SK-N-SH (cell line): ENCODE results near the gene ASTN2. TPM values are rescaled to one million over a fixed set of nuclear protein-coding genes. Genes with fewer than 3 reads are reported as not detected.

Experiments used
- CTCF ChIA-PET: fragments of 300-600, 350-600 bp; formaldehyde crosslinking; extraction: SDS; loops from one replicate; lab custom pipeline; 2021; lab: Yijun Ruan, JAX
- POLR2A ChIA-PET: fragments of 350-600 bp; sonication (Branson Sonifier 250); formaldehyde crosslinking; extraction: SDS; loops from one replicate; lab custom pipeline; 2020; ENCODE audit warnings: antibody characterized with exemption, inconsistent platforms; lab: Yijun Ruan, JAX
- DNase-seq: peaks from one replicate; pipeline ENCODE4 v3.0.0; 2012
- H2AFZ ChIP-seq: fragments of 200-600 bp; sonication (generic); 2 replicates; pipeline ENCODE4 v1.8.1; 2016; ENCODE audit warnings: antibody characterized with exemption, mild to moderate bottlenecking, low read depth
- H3F3A ChIP-seq: fragments of 200-600 bp; sonication (generic); replicated peaks from 2 replicates; pipeline ENCODE3; 2016; ENCODE audit warnings: antibody characterized with exemption, mild to moderate bottlenecking; ENCODE audit not compliant: insufficient read depth
- H3K27ac ChIP-seq, 2 experiments: fragments of 200-500 bp in 1 of 2; fragments of 200-600 bp in 1 of 2; sonication (Bioruptor generic) in 1 of 2; sonication (generic), shearing (Covaris generic) in 1 of 2; 2 replicates each; pipeline versions ENCODE4 v1.5.1 to v1.6.1; 2014 to 2016; ENCODE audit warnings: low read depth in 2 of 2, inconsistent platforms in 1 of 2, low read length in 1 of 2, mild to moderate bottlenecking in 1 of 2, mixed read lengths in 1 of 2
- H3K27me3 ChIP-seq: fragments of 200-600 bp; sonication (generic), shearing (Covaris generic); 2 replicates; pipeline ENCODE4 v1.6.1; 2016; ENCODE audit warnings: mixed run types; ENCODE audit not compliant: insufficient read depth
- H3K36me3 ChIP-seq, 2 experiments: fragments of 200-500 bp in 1 of 2; fragments of 200-600 bp in 1 of 2; sonication (Bioruptor generic) in 1 of 2; sonication (generic) in 1 of 2; replicated peaks in 1 of 2; 2 replicates each; pipeline versions ENCODE3 to v1.5.1; 2014 to 2016; ENCODE audit warnings: low read length in 1 of 2, mild to moderate bottlenecking in 1 of 2; ENCODE audit not compliant: insufficient read depth in 2 of 2, control insufficient read depth in 1 of 2
- H3K4me1 ChIP-seq, 2 experiments: fragments of 200-500 bp in 1 of 2; fragments of 200-600 bp in 1 of 2; sonication (Bioruptor generic) in 1 of 2; sonication (generic), shearing (Covaris generic) in 1 of 2; 2 replicates each; pipeline versions ENCODE4 v1.5.1 to v1.6.1; 2014 to 2016; ENCODE audit warnings: low read depth in 1 of 2, low read length in 1 of 2, mixed run types in 1 of 2; ENCODE audit not compliant: insufficient read depth in 2 of 2, control insufficient read depth in 1 of 2
- H3K4me2 ChIP-seq: fragments of 200-600 bp; sonication (generic), shearing (Covaris generic); 2 replicates; pipeline ENCODE4 v1.6.1; 2017; ENCODE audit warnings: mixed run types
- H3K4me3 ChIP-seq, 2 experiments: fragments of 200-500 bp in 1 of 2; fragments of 200-600 bp in 1 of 2; sonication (Bioruptor generic) in 1 of 2; sonication (generic), shearing (Covaris generic) in 1 of 2; 2 replicates each; pipeline versions ENCODE4 v1.5.1 to v1.8.1; 2014 to 2016; ENCODE audit warnings: low read depth in 2 of 2, inconsistent platforms in 1 of 2, low read length in 1 of 2, mild to moderate bottlenecking in 1 of 2, mixed read lengths in 1 of 2, moderate library complexity in 1 of 2
- H3K79me2 ChIP-seq: fragments of 200-600 bp; sonication (generic); 2 replicates; pipeline ENCODE4 v1.8.1; 2017; ENCODE audit warnings: mild to moderate bottlenecking; ENCODE audit not compliant: insufficient read depth
- H3K9ac ChIP-seq: fragments of 200-600 bp; sonication (generic); 2 replicates; pipeline ENCODE4 v1.6.1; 2017; ENCODE audit warnings: mixed run types
- H3K9me2 ChIP-seq: fragments of 200-600 bp; sonication (generic); 2 replicates; pipeline ENCODE4 v1.6.1; 2017; ENCODE audit warnings: mixed run types
- H3K9me3 ChIP-seq: fragments of 200-600 bp; sonication (generic); 2 replicates; pipeline ENCODE4 v1.6.1; 2017; ENCODE audit warnings: mixed run types, mild to moderate bottlenecking, moderate library complexity
- H4K20me1 ChIP-seq: fragments of 200-600 bp; sonication (generic); 2 replicates; pipeline ENCODE4 v1.6.1; 2017; ENCODE audit warnings: mild to moderate bottlenecking, mixed run types; ENCODE audit not compliant: insufficient read depth
- CHD2 ChIP-seq: fragments of 150-350 bp; IDR thresholded peaks from 2 replicates; pipeline ENCODE4 v1.6.1; 2018; ENCODE audit warnings: low read length; ENCODE audit not compliant: partially characterized antibody
- EZH2phosphoT487 ChIP-seq: fragments of 200-600 bp; sonication (generic); IDR thresholded peaks from 2 replicates; pipeline ENCODE4 v1.6.1; 2017; ENCODE audit warnings: low read depth, mixed run types, mild to moderate bottlenecking, antibody characterized with exemption, moderate library complexity, borderline replicate concordance
- FOXM1 ChIP-seq: IDR thresholded peaks from 2 replicates; pipeline ENCODE4 v1.4.0; 2012; ENCODE audit warnings: low read depth, mild to moderate bottlenecking
- GABPA ChIP-seq: IDR thresholded peaks from 2 replicates; pipeline ENCODE4 v1.4.0; 2012; ENCODE audit warnings: low read depth, mild to moderate bottlenecking
- MEF2A ChIP-seq: IDR thresholded peaks from 2 replicates; pipeline ENCODE4 v1.4.0; 2012; ENCODE audit warnings: low read depth, borderline replicate concordance
- NFIC ChIP-seq: IDR thresholded peaks from 2 replicates; pipeline ENCODE4 v1.4.0; 2012; ENCODE audit warnings: borderline replicate concordance
- NRF1 ChIP-seq: IDR thresholded peaks from 2 replicates; pipeline ENCODE4 v1.6.1; 2012; ENCODE audit warnings: low read depth, mild to moderate bottlenecking, low read length
- POLR2AphosphoS5 ChIP-seq: IDR thresholded peaks from 2 replicates; pipeline ENCODE4 v1.6.1; 2012; ENCODE audit warnings: low read depth, low read length
- RFX5 ChIP-seq: IDR thresholded peaks from 2 replicates; pipeline ENCODE4 v1.6.1; 2012; ENCODE audit warnings: mild to moderate bottlenecking, improper control_type of control experiment, low read length
- SMC3 ChIP-seq: IDR thresholded peaks from 2 replicates; pipeline ENCODE4 v1.6.1; 2012; ENCODE audit warnings: low read depth, low read length, improper control_type of control experiment
- TAF1 ChIP-seq: IDR thresholded peaks from 2 replicates; pipeline ENCODE4 v1.6.1; 2012; ENCODE audit warnings: low read depth, mild to moderate bottlenecking, low read length, moderate library complexity, borderline replicate concordance
- TCF12 ChIP-seq: IDR thresholded peaks from 2 replicates; pipeline ENCODE4 v1.4.0; 2012
- TEAD4 ChIP-seq: IDR thresholded peaks from 2 replicates; pipeline ENCODE4 v1.4.0; 2012; ENCODE audit warnings: mild to moderate bottlenecking, borderline replicate concordance; ENCODE audit not compliant: insufficient read depth
- YY1 ChIP-seq: IDR thresholded peaks from 2 replicates; pipeline ENCODE4 v1.4.0; 2012; ENCODE audit warnings: low read depth, mild to moderate bottlenecking
- WGBS: methylation state at CpG from one replicate; pipeline ENCODE4 v1.1.6; 2017; ENCODE audit warnings: low lambda C conversion rate; 5-methylcytosine and 5-hydroxymethylcytosine counted together
- polyA plus RNA-seq, 3 experiments: library from polyadenylated mRNA; depleted of rRNA; stranded (reverse); fragments of >200 nt; gene quantifications; 2 replicates each; pipeline ENCODE4 v1.2.3, GENCODE V29; 2012
- TF ChIP-seq, protein P1 (sequence below): IDR thresholded peaks from 2 replicates; pipeline ENCODE4 v1.4.0; 2012; ENCODE audit warnings: low read depth
- TF ChIP-seq, protein P2 (sequence below): IDR thresholded peaks from 2 replicates; pipeline ENCODE4; 2012
- TF ChIP-seq, protein P3 (sequence below): IDR thresholded peaks from 2 replicates; pipeline ENCODE4 v1.6.1; 2012; ENCODE audit warnings: mild to moderate bottlenecking, low read depth, low read length, moderate library complexity
- TF ChIP-seq, protein P4 (sequence below): fragments of 150-350 bp; IDR thresholded peaks from 2 replicates; pipeline ENCODE4 v1.6.1; 2016; ENCODE audit warnings: mild to moderate bottlenecking, low read depth, low read length
- TF ChIP-seq, protein P5 (sequence below): fragments of 150-350 bp; IDR thresholded peaks from 2 replicates; pipeline ENCODE4 v1.6.1; 2017; ENCODE audit warnings: antibody characterized with exemption, low read length, low read depth, borderline replicate concordance
- TF ChIP-seq, protein P6 (sequence below): IDR thresholded peaks from 2 replicates; pipeline ENCODE4 v1.4.0; 2012; ENCODE audit warnings: low read depth, borderline replicate concordance

ASTN2 gene
- polyA plus RNA-seq, 1 of the 3 experiments (the other 2 are of a cell fraction): 6.6 TPM

DNA sequence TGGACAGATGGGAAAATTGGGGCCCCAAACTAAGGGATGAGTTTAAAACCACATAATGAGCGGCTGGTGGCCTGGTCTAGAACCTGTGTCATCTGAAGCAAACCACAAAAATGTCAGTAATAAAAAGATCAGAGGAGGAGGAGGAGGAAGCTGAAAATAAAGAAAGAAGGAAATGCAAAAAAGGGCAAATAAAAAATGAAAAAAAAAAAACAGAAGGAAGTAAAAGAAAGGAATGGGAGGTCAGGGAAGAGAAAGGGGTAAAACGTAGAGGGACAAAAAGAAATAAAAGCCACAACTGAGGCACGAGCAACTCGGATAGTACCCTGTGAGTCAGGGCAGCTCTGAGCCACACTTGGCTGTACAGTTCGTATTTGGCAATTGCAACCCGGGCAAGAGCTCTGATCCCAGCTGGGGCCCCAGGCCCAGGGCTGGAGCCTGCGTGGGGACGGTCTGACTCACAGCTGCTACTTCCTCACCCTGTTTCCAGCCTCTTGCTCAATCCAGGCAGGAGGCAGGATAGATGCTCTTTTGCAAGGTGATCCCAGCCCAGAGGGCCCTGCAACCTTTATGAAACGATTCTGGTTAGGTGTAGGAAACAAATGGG is 865.7 kb downstream of the ASTN2 start (continued):
- TF ChIP-seq TEAD4: no peak
- TF ChIP-seq, protein P1, sequence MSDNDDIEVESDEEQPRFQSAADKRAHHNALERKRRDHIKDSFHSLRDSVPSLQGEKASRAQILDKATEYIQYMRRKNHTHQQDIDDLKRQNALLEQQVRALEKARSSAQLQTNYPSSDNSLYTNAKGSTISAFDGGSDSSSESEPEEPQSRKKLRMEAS: 0 out of 2 replicates have a peak, but pooled peaks have one; percentile 39
- TF ChIP-seq NRF1: peak; percentile 31; the same call in 1 of the 2 replicates
- no peak for TF ChIP-seq FOXM1
- peak; percentile 67 for TF ChIP-seq TCF12
- TF ChIP-seq TAF1: no peak
- no peak for TF ChIP-seq RFX5
- peak; percentile 57 for TF ChIP-seq NFIC
- TF ChIP-seq, protein P2, sequence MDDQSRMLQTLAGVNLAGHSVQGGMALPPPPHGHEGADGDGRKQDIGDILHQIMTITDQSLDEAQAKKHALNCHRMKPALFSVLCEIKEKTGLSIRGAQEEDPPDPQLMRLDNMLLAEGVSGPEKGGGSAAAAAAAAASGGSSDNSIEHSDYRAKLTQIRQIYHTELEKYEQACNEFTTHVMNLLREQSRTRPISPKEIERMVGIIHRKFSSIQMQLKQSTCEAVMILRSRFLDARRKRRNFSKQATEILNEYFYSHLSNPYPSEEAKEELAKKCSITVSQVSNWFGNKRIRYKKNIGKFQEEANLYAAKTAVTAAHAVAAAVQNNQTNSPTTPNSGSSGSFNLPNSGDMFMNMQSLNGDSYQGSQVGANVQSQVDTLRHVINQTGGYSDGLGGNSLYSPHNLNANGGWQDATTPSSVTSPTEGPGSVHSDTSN: peak; percentile 58; the same call in 1 of the 2 replicates
- no peak for TF ChIP-seq YY1

DNA sequence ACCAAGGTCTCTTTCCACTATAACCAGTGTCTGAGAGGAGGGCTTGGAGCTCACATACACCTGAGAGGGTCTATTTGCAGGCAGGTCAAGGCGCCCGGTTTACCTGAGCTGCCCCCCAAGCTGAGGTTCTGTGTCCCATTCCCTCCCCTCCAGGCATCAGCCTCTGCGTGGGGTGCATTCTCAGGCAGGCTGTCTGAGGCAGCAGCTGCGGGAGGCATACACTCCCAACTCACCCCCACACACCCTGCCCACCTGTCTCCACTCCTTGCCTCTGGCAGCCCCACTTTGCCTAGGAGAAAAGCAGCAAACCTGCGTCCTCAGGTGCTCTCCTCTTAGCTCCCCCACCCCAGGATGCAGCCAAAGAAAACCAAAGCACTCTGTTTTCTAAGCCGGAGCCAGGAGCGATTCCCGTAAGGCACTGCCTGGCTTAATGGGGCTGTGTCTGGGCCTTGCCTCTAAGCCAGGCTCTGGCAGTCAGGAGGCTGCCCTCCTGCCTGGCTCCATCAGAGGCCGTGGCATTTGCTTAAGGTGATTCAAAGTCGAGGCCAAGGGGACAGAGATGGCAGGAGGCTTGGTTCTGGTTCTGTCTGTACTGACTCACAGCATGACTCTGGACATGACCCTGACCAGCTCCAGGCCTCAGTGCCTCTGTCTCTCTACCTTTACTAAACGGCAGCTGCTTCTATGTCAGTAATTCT is 867.0 kb downstream of the ASTN2 start:
- H3K79me2 ChIP-seq: no peaks in the 10 kb centered on the region
- H3K36me3 ChIP-seq: no peaks in the 10 kb centered on the region
- POLR2A ChIA-PET: no interaction called here
- H3K4me2 ChIP-seq: no peak overlapping the region
- 51% methylated on average over 5 of the region's 11 CpGs for whole genome bisulfite sequencing
- no peaks in the 10 kb centered on the region for H3K9me3 ChIP-seq
- H4K20me1 ChIP-seq: no peaks in the 10 kb centered on the region
- H2AFZ ChIP-seq: no peak overlapping the region
- peaks cover 9 to 16% of the 10 kb centered on the region in 2 experiments; a peak in 3 of 4 replicates for H3K4me1 ChIP-seq
- H3K27ac ChIP-seq: no peak overlapping the region; a peak in 1 of 4 replicates
- no peak overlapping the region for H3K4me3 ChIP-seq
- no peak for DNase-seq
- no peak overlapping the region for H3K9ac ChIP-seq
- H3K9me2 ChIP-seq: no peaks in the 10 kb centered on the region
- CTCF ChIA-PET: interaction anchor here (0.9 to 1.6 kb wide), 2 partner anchors 400 to 955 kb away, joined by 3 to 6 read pairs; no protein-coding TSS in a partner anchor
- peaks cover 5% of the 10 kb centered on the region for H3F3A ChIP-seq
- no peaks in the 10 kb centered on the region for H3K27me3 ChIP-seq
- TF ChIP-seq, protein P3, sequence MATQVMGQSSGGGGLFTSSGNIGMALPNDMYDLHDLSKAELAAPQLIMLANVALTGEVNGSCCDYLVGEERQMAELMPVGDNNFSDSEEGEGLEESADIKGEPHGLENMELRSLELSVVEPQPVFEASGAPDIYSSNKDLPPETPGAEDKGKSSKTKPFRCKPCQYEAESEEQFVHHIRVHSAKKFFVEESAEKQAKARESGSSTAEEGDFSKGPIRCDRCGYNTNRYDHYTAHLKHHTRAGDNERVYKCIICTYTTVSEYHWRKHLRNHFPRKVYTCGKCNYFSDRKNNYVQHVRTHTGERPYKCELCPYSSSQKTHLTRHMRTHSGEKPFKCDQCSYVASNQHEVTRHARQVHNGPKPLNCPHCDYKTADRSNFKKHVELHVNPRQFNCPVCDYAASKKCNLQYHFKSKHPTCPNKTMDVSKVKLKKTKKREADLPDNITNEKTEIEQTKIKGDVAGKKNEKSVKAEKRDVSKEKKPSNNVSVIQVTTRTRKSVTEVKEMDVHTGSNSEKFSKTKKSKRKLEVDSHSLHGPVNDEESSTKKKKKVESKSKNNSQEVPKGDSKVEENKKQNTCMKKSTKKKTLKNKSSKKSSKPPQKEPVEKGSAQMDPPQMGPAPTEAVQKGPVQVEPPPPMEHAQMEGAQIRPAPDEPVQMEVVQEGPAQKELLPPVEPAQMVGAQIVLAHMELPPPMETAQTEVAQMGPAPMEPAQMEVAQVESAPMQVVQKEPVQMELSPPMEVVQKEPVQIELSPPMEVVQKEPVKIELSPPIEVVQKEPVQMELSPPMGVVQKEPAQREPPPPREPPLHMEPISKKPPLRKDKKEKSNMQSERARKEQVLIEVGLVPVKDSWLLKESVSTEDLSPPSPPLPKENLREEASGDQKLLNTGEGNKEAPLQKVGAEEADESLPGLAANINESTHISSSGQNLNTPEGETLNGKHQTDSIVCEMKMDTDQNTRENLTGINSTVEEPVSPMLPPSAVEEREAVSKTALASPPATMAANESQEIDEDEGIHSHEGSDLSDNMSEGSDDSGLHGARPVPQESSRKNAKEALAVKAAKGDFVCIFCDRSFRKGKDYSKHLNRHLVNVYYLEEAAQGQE: no peak
- TF ChIP-seq CHD2 (no peak), TAF1 (no peak), SMC3 (no peak), EZH2phosphoT487 (no peak), RFX5 (no peak), POLR2AphosphoS5 (no peak), GABPA (no peak), MEF2A (no peak)
- TF ChIP-seq, protein P4, sequence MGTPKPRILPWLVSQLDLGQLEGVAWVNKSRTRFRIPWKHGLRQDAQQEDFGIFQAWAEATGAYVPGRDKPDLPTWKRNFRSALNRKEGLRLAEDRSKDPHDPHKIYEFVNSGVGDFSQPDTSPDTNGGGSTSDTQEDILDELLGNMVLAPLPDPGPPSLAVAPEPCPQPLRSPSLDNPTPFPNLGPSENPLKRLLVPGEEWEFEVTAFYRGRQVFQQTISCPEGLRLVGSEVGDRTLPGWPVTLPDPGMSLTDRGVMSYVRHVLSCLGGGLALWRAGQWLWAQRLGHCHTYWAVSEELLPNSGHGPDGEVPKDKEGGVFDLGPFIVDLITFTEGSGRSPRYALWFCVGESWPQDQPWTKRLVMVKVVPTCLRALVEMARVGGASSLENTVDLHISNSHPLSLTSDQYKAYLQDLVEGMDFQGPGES: no peak
- TF ChIP-seq, protein P2: no peak
- TF ChIP-seq, protein P5, sequence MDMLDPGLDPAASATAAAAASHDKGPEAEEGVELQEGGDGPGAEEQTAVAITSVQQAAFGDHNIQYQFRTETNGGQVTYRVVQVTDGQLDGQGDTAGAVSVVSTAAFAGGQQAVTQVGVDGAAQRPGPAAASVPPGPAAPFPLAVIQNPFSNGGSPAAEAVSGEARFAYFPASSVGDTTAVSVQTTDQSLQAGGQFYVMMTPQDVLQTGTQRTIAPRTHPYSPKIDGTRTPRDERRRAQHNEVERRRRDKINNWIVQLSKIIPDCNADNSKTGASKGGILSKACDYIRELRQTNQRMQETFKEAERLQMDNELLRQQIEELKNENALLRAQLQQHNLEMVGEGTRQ: no peak
- TF ChIP-seq, protein P6, sequence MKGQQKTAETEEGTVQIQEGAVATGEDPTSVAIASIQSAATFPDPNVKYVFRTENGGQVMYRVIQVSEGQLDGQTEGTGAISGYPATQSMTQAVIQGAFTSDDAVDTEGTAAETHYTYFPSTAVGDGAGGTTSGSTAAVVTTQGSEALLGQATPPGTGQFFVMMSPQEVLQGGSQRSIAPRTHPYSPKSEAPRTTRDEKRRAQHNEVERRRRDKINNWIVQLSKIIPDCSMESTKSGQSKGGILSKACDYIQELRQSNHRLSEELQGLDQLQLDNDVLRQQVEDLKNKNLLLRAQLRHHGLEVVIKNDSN: no peak
